ENCODE results near the gene TTC29.

The TTC29 gene

DNA sequence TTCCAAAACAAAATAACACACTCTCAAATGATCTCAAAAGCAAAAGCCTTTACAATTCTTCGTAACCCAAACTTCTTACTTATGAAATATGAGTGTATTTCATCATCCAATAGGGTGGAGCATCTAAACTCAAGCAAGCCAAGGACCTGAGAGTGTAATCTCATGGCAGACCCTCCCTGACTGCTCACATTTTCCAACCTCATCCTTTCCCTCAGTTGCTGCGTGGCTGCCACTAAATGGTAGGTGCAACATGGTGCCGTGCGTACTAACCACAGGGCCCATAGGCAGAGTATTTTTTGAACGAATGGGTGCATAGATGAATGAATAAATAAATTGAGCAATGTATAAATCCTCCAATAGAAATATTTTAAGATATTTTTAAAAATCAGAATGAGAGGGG lies 45.4 kb downstream of the TTC29 start:
- TF ChIP-seq, protein P1, sequence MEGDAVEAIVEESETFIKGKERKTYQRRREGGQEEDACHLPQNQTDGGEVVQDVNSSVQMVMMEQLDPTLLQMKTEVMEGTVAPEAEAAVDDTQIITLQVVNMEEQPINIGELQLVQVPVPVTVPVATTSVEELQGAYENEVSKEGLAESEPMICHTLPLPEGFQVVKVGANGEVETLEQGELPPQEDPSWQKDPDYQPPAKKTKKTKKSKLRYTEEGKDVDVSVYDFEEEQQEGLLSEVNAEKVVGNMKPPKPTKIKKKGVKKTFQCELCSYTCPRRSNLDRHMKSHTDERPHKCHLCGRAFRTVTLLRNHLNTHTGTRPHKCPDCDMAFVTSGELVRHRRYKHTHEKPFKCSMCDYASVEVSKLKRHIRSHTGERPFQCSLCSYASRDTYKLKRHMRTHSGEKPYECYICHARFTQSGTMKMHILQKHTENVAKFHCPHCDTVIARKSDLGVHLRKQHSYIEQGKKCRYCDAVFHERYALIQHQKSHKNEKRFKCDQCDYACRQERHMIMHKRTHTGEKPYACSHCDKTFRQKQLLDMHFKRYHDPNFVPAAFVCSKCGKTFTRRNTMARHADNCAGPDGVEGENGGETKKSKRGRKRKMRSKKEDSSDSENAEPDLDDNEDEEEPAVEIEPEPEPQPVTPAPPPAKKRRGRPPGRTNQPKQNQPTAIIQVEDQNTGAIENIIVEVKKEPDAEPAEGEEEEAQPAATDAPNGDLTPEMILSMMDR (IDR thresholded peaks at IDR 0.05; ENCODE audit: low read depth, low read length): no peak
- in situ Hi-C loops (cut with HindIII; ENCODE audit: low sequenced_read_pairs): no loop called here
- DNase-seq (ENCODE audit: low read depth, low spot score): no peak
- H3K4me3 ChIP-seq (ENCODE audit: low read depth, low read length): no peak overlapping the region

DNA sequence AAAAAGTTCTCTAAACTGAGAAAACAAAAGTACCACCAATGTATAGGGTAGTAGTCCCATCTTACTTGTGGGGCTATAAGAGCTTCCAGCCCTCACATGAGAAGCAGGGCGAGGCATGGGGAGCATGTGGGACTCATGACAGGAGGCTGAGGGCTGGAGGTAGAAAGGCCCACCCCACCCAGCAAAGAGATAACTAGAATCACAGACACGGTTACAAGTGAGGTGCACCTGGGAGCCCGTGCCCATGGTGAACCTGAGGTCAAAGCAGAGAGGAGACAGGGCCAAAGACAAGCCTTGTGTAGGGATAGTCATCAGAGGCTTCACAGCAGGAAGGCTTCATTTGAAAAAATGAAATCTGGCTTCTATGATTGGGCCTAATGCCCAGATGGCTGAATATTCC lies 55.4 kb downstream of the TTC29 start:
- in situ Hi-C loops (cut with HindIII; ENCODE audit: low sequenced_read_pairs): no loop called here
- no peak for DNase-seq (ENCODE audit: low read depth, low spot score)
- TF ChIP-seq, protein P1 (IDR thresholded peaks at IDR 0.05; ENCODE audit: low read depth, low read length): no peak
- no peak overlapping the region for H3K4me3 ChIP-seq (ENCODE audit: low read depth, low read length)

GRCh38 chr4:146883070-146883469 lies 62.6 kb downstream of the TTC29 start:
- TF ChIP-seq, protein P1 (IDR thresholded peaks at IDR 0.05; ENCODE audit: low read depth, low read length): no peak
- in situ Hi-C loops (cut with HindIII; ENCODE audit: low sequenced_read_pairs): no loop called here
- H3K4me3 ChIP-seq (ENCODE audit: low read depth, low read length): no peak overlapping the region
- no peak for DNase-seq (ENCODE audit: low read depth, low spot score)

DNA sequence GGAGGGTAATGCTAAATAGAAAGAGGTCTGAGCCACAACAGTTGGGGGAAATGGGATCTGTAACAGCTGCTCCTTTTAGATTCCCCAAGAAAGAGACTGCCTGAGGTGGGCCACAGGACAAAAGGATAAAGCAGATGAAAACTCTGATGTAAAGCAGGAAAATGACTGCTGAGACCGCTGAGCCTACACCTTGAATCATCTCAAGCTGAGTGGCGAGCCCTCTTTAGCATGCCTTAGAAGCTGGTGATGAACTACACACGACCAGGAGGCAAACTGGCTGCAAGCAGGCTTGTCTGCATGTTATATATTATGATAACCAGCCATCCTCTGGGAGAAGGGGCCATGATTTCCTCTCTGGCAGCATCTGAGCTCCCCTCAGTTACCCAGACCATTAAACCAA lies 88.4 kb downstream of the TTC29 start:
- no peak for DNase-seq (ENCODE audit: low read depth, low spot score)
- in situ Hi-C loops (cut with HindIII; ENCODE audit: low sequenced_read_pairs): no loop called here
- TF ChIP-seq, protein P1 (IDR thresholded peaks at IDR 0.05; ENCODE audit: low read depth, low read length): no peak
- H3K4me3 ChIP-seq (ENCODE audit: low read depth, low read length): no peak overlapping the region

DNA sequence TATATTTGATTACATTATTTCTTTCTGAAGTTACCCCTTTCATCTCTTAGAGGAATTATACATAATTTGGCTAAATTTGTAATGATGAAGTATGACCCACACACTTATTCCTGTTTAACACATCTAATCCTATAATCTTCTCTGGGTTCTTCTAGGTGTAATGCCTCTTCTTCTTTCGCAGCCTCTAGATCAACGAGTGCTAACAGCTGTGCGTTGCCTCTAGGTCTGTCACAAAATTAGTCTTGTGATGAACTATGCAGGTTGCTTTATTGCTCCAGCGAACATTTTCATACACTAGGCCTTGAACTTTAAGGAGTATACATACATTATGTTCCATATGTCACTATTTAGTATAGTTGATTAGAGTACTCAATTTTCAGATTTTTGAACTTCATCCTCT lies 89.9 kb downstream of the TTC29 start:
- no peak for DNase-seq (ENCODE audit: low read depth, low spot score)
- in situ Hi-C loops (cut with HindIII; ENCODE audit: low sequenced_read_pairs): no loop called here
- H3K4me3 ChIP-seq (ENCODE audit: low read depth, low read length): no peak overlapping the region
- TF ChIP-seq, protein P1 (IDR thresholded peaks at IDR 0.05; ENCODE audit: low read depth, low read length): no peak

DNA sequence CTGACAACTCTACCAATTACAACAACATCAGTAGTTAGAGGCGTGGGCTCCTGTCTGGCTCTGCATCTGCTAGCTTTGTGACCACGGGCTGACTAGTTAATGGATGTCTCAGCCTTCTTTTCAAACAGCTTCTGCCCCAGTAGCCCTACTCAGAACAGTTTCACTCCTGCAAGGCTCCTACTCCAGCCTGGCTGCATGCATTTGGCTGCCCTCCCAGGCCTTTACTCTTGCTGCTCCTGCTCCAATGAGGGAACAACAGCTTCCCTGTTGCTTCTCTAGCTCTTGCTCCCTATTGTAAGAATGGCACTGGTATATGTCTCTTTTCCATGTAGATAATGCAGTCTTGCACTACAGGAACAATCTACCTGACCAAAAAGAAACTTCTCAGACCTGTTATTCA lies 93.3 kb downstream of the TTC29 start:
- TF ChIP-seq, protein P1 (IDR thresholded peaks at IDR 0.05; ENCODE audit: low read depth, low read length): no peak
- no peak overlapping the region for H3K4me3 ChIP-seq (ENCODE audit: low read depth, low read length)
- in situ Hi-C loops (cut with HindIII; ENCODE audit: low sequenced_read_pairs): no loop called here
- peak; percentile 2 for DNase-seq (ENCODE audit: low read depth, low spot score)

DNA sequence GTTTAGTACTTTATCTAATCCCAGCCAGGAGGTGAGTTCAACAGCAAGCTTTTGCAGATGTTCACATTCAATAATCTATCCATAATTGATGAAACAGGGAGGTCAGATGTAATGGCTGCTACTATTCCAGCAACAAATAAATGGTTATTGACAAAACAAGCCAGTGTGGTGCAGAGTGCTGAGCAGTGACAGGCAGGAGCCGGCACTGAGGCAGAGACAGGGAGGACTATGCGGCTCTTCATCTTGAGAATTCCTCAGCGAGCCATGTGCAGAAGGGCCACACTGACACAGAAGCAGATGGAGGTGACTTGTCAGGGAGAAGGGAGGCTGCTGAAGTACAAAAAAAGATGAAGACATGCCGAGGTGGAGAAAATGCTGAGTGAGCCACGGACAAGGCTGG lies 98.3 kb downstream of the TTC29 start:
- no peak overlapping the region for H3K4me3 ChIP-seq (ENCODE audit: low read depth, low read length)
- DNase-seq (ENCODE audit: low read depth, low spot score): no peak
- TF ChIP-seq, protein P1 (IDR thresholded peaks at IDR 0.05; ENCODE audit: low read depth, low read length): no peak
- in situ Hi-C loops (cut with HindIII; ENCODE audit: low sequenced_read_pairs): no loop called here

Measured in astrocyte of the spinal cord (primary cell).